NCI-H748 (cell line): ENCODE data around the gene SLTM.
"Not testable (repeated sequence)": the region's sequence is repeated elsewhere in the genome, so short reads cannot be mapped to it uniquely, and the experiment has no call there.

ENCODE experiments used
- DNase-seq: peaks from one replicate; lab custom pipeline; 2025; ENCODE audit not compliant: unreplicated experiment; lab: John Stamatoyannopoulos, UW

Gene SLTM

DNA sequence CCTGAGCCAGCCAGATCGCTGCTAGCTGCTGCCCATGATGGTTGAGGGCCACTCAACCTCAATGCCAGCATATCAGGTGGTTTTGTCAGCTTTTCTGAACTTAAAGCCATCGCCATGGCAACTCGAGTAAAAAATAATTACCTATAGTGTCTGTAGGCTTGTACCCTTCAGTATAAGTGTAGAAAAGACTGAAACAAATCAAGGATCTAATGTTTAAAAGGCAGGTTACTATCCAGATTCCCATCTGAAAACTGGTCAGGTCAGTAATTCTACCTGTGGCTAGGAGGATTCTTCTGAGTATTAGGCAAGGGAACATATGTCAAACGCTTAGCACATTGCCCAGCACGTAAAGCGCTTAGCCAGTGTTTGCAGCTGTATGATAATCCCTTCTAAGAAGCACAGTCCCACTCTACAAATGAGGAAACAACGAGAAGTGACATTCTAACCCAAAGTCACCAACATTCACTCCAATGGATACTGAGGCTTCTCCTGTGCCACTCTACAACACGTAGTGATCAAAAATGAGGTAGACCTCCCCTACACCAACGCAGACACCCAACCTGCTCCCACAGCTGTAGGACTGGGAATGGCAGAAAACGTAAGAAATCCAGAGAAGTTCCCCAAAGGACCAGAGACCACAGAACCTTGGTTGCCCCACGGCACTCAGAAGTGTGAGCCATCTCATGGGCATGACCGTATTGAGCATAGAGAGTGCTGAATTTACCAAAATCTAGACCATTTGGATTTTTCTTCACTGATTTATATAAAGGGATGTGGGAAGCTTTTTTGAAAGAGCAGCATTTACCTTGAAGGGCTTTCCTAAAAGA lies 55.3 kb downstream of the SLTM start:
- no peak for DNase-seq

DNA sequence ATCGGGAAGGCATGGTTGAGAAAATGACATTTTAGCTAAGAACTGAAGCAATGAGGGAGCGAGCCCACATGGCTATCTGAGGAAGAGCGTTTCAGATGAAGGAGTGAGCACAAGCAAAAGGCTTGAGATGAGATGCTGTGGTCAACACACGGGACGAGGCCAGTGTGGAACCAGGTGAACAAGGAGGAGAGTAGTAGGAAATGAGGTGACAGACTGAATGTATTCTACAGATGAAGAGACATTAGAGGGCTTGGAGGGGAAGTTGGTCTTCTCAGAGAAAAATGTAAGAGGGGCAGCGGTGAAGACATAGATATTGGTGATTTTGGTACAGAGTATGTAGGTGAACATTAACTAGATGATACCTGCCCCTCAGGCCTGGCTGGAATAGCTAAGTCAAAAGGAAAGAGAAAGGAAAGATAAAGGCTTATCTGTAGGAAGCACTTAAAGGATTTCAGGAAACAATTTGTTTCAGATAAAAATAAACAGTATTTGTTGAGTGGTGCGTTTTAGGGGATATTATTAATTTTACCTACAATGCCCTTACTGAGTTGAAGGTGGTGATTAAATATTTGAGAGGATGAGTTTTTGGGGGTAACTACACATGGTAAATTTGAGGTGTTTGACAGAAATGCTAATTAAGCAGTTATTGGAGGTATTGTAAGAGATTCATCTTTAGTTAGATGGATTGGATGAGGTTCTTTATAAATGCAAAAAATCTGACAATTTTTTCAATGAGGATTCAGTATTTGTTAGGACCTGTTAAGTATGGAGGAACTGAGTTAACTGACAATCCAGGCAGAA lies 57.0 kb downstream of the SLTM start:
- no peak for DNase-seq

DNA sequence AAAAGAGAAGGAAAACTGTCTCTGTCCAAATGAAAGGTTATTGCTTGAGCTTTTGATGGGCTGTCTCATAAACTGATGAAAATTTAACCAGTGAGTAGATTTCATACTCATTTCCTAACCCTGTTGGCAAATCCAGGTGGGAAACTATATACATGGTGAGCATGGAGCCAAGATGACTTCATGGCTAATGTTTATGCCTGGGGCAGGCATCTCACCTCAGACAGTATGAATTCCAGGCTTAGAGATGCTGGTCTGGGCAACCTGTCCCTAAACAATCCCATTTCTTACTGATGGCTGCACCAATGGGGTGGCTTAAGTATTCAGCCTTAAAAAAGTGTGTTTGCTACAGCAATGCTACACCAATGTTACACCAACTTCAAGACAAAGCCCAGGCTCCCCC lies 58.1 kb downstream of the SLTM start:
- DNase-seq = no peak

DNA sequence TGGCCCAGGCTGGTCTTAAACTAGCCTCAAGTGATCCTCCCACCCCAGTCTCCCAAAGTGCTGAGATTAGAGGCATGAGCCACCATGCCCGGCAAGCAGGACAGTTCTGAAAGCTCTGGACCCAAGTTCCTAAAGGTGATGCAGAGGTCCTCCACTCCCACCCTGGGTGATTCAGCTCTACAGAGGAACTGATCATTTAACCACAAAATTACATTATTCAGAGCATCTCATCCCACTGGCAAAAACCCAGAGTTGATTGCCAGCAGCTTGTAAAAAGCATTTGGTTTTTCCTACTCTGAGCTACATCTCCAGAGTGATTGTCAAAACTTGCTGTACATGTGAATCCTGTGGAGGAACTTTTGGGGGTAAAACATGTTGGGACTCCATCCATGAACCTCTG lies 60.2 kb downstream of the SLTM start:
- no peak for DNase-seq

DNA sequence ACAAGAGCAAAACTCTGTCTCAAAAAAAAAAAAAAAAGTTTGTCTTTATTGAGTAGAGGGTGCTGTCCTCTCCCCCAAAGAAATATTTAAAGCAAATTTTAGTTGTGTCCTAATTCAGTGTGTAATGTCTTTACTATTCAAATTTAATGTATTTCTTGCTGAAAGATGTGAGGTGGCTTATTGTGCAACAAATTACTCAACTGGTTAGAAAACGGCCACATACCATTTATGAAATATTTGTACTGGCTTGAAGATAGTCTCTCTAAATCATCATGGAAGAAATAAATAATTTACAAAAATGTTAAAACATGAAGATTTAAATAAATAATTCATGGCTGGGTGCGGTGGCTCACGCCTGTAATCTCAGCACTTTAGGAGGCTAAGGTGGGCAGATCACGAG lies 63.0 kb downstream of the SLTM start:
- no peak for DNase-seq

DNA sequence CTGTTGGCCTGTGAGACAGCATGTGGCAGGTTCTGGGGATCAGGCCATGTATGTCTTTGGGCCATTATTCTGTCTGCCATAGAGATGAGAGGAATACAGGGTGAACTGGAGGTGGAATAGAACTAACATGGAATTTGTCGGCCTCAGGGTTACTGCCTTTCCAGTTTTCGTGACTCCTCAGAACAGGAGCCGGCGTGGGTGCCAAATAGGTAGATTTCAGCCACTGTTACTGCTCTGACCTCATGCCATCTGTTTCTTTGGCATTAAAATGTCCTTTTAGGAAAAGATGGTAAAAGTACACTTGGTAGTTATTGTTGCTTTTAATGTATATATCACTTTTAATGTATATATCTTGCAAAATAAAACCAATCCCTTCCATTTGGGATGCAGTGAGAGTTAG lies 65.6 kb downstream of the SLTM start:
- no peak for DNase-seq

DNA sequence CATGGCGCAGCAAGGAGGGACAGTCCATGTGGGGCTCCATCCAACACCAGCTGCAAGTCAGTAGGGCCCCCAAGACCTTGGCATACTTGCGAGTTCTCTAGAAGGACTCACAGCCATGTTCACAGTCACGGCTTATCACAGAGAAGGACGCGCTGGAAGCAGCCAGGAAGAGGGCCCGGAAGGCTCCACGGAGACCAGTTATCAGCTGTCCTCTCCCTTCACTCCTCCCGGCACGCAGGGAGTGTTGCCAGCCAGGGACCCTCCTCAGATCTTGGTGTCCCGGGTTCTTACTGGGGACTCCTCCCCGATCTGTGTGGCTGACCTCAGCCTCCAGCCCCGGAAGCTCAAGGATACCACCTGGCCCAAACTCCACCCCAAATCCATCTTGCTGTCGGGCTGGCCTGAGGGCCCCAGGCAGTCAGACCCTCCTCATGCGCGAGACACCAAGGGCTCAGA lies 68.0 kb downstream of the SLTM start:
- no peak for DNase-seq

DNA sequence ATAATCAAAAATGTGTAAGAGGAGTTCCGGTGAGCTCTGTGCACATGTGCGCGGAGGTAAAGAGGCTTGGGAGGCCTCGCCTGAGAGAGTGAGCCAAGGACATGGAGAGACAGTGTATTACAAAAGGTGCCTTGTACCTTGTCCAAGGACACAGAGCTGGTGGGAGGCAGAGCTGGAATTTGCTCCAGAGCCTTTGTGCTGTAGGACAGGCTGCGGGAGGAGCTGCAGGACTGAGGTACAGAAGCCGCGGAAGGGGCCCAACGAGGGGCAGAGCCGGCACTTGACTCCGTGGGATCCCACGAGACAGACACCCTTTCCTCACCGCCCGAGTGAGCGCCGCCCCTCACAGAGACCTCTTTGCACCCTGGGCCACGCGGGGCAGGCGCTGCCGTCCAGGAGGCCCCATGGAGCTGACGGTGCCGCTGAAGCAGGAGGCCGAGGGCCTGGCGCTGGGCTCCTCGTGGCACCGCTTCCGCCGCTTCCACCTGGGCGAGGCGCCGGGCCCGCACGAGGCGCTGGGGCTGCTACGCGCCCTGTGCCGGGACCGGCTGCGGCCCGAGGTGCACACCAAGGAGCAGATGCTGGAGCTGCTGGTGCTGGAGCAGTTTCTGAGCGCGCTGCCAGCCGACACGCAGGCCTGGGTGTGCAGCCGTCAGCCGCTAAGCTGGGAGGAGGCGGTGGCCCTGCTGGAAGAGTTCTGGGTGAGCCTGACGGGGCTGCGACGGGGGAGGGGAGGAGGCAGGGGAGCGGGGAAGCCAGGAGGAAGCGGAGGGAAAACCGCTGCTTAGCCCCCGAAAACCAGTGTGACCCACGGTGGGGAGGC lies 68.7 kb downstream of the SLTM start:
- no peak for DNase-seq

DNA sequence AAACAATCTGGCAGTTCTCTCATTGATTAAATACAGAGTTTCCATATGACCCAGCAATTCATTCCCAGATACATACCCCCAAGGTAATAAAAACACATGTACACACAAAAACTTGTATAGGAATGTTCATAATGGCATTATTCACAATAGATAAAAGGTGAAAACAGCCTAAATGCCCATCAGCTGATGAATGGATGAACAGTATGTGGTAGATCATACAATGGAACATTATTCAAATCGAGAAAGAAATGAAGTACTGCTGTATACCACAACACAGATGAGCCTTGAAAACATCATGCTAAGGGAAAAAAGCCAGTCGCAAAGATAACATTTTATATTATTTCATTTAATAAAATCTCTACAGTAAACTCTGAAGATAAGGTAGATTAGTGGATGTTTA lies 71.2 kb downstream of the SLTM start:
- no peak for DNase-seq

DNA sequence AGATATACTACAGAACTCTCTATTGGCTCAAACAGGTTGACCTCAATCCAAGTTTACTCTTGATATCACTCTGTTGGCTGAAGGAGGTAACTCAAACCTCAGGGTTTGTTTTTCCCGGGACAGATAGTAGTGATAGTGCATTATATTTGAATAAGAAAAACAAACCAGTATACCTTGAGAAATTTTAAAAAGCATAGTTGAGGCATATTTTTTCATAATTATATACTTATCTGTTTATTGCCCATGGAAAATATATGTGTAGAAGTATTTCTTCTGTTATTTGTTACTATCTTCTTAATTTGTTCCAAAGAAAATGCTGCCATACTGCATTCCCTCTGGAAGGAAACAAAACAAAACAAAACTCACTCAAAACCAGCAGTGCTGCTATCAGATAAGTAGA lies 76.9 kb downstream of the SLTM start:
- DNase-seq = not testable (repeated sequence)

DNA sequence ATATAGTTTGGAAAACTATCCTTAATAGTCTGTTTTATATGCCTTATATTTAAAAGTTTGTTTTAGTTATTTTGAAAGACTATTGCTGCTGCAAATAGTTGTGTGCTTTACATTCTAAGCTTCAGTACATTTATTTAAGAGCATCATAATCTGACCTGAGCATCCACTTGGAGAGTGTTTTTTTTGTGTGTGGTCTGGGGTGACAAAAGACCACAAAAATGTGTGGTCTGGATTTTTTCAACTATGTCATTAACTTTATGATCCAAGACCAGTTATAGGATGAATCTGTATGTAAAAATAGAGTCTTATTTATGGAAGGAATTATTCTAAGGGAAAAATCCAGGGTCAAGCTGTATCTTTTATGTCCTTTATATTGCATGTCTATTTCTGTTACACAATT lies 77.4 kb downstream of the SLTM start:
- DNase-seq = no peak

DNA sequence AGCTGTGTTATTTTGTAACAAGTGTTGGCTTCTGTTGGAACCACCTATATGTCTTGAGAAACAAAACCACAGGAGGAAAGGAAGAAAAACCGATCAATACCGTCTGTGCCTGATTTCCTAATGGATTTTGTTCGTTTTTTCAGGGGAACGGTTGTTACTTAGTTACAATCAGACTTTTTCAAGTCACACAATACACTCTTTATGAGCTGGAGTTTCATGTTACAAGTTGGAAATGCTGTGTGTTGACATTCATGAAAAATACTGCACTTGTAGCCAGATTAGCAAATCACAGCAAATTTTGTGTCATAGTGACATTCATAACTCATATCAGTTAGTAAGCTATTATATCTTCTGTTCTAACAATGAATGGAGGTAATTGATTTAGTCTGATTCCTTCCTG lies 78.9 kb downstream of the SLTM start:
- DNase-seq = no peak

DNA sequence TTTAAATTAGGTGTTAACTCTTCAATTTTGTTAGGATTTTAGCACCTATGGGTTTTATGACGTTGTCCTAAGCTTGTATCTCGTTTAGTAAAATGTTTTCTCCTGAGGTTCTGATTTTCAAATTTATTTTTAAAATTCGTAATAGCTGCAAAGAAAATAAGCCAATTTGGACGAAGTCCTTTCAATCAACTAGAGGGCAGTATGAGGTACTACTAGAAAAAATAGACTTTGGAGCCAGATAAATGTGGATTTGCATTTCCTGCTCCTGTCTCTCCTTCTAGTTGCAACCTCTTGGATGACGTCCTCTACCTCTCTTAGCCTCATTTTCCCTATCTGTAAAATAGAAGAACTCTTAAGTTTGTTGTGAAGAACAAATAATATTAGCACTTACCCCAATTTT lies 81.1 kb downstream of the SLTM start:
- no peak for DNase-seq

DNA sequence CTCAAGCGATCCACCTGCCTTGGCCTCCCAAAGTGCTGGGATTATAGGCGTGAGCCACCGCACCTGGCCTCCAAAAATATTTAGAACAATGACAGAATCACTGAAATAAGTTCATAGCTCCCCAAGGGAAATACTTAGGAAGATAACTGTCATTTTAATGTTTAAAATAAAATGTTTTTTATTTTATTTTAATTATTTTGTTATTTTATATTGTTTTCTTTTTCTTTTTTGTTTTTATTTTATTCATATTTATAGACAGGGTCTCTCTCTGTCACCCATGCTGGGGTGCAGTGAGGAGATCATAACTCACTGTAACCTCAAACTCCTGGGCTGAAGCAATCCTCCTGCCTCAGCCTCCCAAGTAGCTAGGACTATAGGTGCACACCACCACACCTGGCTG lies 82.3 kb downstream of the SLTM start:
- not testable (repeated sequence) for DNase-seq

DNA sequence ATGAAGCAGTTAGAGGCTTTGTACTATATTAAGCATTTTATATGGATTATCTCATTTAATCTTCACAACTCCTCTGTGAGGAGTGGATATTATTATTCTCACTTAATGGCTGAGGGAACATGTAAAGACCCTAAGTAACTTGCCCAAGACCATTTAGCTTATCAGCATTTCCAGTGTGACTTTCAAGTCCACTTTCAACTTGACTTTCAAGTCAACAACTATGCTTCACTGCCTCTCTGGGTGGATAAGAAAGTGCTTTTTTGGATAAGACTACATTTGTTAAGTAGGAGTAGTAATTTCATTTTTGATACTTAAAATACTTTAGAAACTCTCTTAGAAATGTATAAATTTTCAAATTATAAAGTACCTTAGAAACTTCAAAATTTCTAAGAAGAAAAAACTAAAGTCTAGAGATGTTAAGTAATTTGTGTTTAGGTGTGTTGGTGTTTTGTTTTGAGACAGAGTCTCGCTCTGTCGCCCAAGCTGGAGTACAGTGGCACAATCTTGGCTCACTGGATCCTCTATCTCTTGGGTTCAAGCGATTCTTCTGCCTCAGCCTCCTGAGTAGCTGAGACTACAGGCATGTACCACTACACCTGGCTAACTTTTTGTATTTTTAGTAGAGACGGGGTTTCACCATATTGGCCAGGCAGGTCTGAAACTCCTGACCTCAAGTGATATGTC lies 90.6 kb downstream of the SLTM start:
- DNase-seq = no peak

DNA sequence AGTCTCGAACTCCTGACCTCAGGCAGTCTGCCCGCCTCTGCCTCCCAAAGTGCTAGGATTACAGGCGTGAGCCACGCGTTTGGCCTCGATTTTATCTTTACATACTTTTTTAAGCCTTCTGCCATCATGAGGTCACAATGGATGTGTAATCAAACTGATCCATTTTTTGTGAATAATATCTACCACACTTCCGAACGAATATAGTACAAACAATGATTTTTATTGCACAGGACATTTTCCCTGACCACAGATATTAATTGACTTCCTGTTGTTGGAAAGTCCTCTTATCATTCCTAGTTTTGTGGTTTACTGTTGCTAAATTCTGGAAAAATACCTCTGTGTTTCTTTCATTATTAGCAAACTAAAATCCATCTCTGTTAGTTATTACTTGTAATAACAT lies 93.4 kb downstream of the SLTM start:
- DNase-seq = no peak

DNA sequence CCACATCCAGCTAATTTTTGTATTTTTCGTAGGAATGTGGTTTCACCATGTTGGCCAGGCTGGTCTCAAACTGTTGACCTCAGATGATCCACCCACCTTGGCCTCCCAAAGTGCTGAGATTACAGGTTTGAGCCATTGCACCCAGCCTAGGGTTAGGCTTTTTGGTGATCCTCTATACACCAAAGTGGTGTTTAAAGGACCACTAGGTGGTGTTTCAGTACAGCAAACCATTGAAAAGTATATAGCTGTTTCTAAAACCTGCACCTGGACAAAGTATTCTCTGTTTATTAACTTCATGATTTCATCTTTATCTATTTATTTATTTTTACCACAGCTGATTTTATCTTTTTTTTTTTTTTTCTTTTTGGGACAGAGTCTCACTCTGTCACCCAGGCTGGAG lies 94.0 kb downstream of the SLTM start:
- DNase-seq = no peak

DNA sequence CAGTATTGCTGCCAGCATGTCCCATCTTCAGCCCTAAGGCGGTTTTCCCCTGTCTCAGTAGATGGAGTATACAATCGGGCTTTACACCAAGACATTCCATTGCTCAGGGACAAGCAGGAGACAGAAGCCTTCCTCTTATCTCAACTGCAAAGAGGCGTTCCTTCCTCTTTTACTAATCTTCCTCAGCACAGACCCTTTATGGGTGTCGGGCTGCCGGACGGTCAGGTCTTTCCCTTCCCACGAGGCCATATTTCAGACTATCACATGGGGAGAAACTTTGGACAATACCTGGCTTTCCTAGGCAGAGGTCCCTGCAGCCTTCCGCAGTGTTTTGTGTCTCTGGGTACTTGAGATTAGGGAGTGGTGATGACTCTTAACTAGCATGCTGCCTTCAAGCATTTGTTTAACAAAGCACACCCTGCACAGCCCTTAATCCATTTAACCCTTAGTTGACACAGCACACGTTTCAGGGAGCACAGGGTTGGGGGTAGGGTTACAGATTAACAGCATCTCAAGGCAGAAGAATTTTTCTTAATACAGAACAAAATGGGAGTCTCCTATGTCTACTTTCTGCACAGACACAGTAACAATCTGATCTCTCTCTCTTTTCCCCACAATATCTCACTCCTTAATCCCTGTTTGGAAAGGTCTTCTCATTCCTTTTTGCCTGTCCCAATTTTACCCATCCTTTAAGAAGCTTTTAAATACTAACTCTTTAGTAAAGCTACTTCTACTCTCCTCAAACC lies 99.6 kb downstream of the SLTM start:
- not testable (repeated sequence) for DNase-seq

DNA sequence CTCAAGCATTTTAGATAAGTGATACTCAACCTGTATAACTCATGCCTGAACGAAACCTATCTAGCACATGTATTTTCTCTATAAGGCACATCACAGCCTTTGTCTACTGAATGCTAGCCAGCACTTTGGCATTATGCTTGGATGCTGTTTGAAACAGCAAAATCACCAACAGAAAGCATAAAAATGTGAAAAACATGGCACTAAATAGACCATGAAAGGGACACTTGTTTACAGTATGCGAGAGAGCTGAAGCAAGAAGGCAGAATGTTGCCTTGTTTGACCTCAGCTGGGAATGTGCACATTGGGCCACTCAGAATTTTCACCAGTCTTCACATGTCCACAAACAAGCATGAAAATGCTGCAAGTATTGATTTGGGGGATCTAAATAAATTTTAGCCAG lies 102.9 kb downstream of the SLTM start:
- no peak for DNase-seq
